Middle frontal gyrus (tissue), 1 donor: ENCODE results near the gene GVQW3.
A peak's percentile ranks its signal among the peaks of the same experiment; 100 is the strongest.

ENCODE experiments used
- DNase-seq: peaks from one replicate; pipeline ENCODE4 v3.0.0-alpha.2; 2015; ENCODE audit warnings: low spot score; ENCODE audit errors: extremely low spot score

Gene GVQW3

GRCh38 chr11:76444384-76445120 is 63.4 kb downstream of the GVQW3 start, which contains the start of gene EMSY:
Gene EMSY (plus strand): TSS chr11:76445018. CDS start chr11:76446939, 1,921 bp downstream.
- peak; percentile 98 for DNase-seq

GRCh38 chr11:76445121-76446084 is 64.3 kb downstream of the GVQW3 start:
- DNase-seq: peak; percentile 7

DNA sequence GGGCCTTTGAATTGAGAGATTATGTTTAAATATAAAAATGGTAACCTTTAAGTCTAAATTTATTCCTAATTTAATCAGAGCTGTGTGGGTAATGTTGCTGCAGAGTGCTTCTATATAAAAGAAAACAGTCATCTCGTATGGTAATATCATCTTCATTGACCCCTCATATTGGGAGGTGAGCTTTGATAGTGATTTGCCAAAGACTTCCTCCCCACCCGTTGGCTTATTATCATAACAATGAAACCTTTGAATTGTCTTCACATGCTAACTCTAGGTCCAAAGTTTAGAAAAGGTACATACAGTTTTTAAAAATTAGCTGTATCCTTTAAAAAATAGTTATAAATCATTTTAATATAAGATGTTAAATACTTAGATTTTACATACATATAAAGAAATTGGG is 67.4 kb downstream of the GVQW3 start:
- DNase-seq: no peak

DNA sequence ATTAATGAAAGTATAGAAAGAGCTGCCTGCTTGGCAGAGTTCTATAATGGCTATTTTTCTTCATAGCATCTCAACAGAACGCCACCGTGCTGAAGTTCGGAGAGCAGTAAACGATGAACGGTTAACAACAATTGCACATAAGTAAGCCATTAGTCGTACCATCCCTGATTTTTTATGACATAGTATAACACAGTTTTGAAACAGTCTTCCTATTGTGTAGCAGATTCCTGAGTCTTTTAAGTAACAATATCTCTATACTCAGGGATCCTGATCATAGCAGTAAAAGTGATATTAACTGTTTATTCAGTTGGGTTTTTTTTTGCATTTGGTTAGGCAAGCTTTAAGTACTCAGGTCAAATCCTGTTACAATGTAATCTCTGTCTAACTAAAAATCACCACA is 72.1 kb downstream of the GVQW3 start:
- DNase-seq: no peak

GRCh38 chr11:76455331-76455730 is 74.2 kb downstream of the GVQW3 start:
- no peak for DNase-seq

- no peak for DNase-seq
Observed at GRCh38 chr11:76455931-76456330, 74.8 kb downstream of the GVQW3 start.

DNA sequence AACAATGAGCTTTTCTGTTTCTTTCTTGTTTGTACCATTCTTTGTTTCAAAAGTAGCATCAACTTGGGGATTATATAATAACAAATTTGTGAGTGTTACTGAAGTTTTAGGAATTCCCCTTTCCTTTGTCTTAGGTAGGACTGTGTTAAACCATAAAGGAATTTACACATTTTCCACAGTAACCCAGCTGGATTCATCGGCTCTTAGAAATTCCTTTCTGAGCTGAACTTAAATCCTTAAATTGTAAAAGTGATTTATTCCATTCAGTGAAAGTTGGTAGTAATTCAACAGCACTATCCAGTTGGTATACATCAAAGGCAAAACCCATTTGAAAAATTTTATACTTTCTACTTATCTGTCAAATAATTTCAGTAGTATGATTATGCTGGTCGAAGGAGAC is 75.4 kb downstream of the GVQW3 start:
- no peak for DNase-seq
